HG03469 (cell line): Measurements from ENCODE around the gene ADCY3.

ENCODE experiments used
- ATAC-seq: cut with Tn5 transposase; IDR thresholded peaks from one replicate; pipeline ENCODE4 v1.9.1; 2021; ENCODE audit warnings: mild to moderate bottlenecking, moderate library complexity, moderate number of reproducible peaks; ENCODE audit not compliant: unreplicated experiment

Gene ADCY3

DNA sequence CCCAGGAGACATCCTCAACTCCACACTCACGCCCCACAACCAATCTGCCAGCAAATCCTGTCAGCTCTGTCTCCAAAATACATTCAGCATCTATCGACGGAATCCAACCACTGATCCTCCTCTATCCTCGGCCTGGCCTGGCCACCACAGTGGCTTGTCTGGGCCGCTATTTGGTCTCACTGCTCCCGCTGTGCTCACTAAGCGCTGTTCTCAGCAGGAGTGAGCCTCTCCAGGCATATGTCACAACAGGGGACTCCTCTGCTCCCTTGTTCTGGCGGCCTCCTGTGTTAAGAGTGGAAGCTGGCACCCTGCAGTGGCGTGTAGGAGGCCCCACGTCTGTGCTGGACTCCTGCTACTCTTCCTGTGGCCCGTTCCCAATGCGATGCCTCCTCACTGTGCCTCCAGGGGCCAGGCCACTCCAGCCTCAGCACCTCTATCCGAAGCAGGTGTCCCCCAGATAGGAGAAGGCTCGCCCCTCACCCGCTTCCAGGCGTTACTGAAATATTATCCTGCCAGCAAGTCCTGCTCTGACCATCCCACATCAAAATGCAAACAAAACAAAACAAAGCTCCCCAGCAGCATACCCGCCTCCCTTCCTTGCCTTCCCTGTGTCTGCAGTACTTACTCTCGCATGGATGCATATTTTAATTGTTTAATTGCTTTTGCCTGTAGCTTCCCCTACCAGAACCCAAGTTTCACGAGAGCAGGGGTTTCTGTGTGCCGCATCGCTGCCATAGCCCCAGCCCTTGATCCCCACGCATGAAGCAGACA lies 86.9 kb downstream of the ADCY3 start:
- ATAC-seq = no peak

DNA sequence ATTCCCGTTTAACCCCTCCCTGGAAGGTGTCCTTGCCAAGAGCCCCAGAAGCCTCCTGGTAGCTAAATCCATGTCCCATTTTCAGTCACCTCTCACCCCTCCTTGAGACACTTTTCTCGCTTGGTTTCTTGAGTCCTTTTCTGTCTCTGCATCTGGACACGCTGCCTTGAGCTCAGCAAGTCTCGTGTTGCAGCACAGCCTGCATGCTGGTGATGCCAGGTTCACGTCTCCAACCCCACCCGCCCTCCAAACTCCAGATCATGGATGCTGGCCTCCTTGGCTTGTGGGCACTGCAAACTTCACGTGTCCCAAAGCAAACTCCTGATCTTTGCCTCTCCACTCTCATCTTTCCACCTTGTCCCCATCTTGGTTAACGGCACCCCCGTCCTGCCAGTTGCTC lies 87.5 kb downstream of the ADCY3 start:
- ATAC-seq = no peak

DNA sequence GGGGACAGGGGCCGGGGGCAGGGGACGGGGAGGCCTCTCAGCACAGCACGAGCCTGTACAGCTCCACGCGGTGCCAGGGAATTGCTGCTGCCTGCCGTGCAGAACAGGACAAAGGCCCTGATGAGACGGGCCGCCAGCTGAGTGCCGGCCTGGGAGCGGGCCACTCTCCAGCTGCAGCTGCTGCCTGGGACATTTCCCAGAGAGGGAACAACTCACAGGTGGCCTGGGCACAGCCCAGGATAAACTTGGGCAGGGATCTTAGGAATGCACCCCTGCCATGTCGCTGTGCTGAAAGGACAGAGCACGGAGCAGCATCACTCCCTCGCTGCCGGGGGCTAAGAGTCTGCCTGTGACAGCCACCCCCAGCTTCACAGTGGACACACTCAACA lies 88.0 kb downstream of the ADCY3 start:
- no peak for ATAC-seq

DNA sequence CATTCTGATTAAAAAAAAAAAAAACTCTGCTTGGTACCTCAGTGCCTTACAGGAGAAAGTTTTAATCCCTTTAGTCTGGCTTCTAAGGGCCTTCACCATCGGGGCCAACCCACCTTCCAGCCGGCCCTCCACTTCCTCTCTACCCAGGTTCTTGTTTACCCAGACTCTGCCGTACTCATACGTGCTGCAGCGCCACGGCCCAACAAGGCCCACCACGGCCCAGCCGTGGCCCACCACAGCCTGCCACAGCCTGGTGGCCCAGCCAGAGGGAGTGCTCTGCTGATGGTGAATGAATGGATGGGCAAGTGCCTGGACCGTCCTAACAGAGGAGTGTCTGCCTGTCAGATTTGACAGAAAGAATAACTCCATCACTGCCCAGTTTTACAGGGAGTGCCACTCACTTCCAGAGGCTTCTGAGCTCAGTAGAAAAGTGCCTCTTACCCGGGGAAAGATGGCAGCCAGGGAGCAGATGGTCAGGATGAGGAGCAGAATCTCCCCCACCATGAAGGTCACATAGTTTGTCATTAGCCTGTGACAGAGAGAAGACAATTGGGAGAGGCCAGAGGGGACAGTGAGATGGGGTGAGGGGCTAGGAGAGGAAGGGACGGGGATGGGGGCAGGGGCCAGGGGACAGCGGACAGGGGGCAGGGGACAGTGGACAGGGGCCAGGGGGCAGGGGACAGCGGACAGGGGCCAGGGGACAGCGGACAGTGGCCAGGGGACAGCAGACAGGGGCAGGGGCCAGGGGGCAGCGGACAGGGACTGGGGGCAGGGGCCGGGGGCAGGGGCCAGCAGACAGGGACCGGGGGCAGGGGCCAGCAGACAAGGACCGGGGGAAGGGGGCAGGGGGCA lies 88.6 kb downstream of the ADCY3 start:
- ATAC-seq = no peak

DNA sequence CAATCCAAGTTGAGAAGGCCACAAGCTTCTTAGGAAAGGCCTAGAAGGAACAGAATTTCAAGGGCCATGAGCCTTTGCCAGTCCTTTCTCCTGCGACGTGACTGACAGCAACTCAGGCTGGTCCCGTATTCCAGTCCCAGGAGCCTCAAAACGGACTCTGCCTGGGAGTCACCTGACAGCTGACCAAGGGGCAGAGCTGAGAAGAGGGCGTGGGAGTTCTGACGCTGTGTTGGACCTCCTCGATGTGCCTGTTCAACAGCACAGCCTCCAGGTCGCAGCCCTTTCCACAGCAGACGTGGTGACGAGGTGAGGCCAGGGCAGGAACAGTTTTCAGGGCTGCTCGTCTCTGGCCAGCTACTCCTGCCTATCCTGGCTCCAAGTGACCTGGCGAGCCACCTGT lies 89.3 kb downstream of the ADCY3 start:
- ATAC-seq = no peak

DNA sequence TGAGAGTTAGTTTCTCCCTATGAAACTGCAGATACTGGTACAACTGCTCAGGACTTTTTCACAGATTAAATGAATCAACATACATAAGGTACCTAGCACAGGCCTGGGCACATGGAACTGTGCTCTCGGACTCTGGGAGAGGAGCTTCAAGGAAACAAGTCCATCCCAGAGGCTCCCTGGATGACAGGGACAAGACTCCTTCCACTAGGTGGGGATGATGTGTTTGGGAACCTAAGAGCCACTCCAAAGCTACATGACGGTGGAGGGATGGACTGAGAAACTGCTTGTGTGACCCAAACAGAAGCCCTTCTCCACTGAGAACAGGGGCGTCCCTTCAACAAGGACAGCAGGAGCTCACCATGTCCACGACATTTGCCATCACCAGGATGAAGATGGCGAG lies 89.7 kb downstream of the ADCY3 start:
- ATAC-seq = no peak

DNA sequence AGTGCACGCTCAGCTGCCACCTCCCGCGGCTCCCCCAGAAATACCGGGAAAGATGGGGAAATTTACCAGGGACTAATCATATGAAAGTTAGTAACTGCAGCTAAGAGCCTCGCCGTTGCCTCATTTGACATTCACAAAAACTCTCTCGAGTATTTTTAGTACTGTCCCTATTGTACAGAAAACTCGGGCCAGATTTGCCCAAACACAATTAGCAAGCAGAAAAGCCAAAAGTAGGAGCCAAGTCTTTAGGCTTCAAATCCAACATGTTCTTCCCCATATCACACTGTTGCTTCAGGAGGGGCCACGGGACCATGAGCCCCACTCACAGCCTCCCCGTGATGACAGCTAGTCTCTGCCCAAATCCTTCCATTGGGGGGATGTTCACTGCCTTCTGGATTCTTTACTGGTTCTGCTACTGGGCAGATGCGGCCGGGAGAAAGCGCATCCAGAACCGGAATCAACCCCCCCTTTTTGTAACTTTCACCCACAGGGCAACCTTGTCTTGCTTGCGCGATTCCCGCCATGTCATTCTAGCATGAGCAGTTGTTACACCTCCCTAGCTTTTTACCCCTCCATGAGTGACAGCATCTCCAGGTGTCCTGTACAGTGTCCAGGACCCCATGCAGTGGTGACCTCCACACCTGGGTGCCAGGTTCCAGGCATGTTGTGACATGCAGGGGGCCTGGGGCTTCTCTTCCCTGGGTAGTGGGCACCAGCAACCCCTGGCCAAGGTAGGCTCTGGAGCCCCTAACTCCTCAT lies 91.6 kb downstream of the ADCY3 start:
- no peak for ATAC-seq

DNA sequence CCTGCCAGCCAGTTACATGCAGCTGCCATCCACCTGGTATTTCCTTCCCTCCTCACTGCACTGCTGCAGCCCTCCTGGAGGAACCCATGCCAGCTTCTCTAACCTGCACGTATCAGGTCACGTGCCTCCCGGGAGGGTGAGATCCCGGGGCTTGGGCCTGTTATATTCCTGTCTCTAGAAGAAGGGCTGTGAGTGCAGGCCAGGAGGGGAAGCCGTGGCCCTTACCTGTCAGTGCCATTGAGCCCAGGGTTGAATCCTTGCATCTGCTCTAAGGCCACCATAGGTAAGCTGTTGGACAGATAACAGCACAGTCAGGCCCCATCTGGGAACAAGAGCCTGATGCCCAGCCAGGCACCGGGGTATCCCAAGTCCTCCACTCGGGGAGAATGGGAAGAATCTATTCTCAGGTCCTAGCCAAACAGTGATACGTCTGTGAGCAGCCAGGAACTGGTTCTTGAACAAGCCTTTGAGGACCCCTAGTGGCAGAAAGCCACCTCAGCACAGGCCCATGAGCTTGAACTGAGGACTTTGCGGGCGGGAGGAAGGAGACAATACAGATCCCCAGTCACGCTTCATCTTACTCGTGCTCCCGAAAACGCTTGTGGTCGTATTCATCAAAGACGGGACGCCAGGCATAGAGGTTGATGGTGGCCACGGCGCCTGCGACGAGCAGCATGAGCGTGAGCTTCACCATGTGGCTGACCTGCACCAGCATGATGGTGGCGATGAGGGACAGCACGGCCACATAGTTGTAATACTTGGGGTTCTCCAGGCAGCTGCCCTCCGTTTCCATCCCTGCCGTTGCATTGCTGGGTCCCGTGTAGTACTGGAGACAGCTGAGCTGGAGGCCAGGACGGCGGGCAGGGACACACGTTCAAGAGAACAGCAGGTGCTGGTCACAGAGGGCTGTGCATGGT lies 92.5 kb downstream of the ADCY3 start:
- ATAC-seq = no peak

DNA sequence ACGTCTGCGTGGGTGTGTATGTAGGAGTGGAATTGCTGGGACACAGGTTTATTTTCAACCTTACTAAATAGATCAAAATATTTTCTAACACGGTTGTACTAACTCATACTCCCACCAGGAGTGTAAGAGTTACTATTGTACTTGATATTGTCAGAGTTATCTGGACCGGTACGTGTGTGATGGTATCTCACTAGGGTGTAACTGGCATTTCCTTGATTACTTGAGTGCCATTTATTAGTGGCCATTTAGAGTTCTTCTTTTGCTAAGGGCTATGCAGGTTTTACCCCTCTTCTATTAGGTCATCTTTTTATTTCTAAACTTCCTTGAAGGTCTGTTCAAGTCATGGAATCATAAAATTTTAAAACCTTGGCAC lies 93.3 kb downstream of the ADCY3 start:
- no peak for ATAC-seq

DNA sequence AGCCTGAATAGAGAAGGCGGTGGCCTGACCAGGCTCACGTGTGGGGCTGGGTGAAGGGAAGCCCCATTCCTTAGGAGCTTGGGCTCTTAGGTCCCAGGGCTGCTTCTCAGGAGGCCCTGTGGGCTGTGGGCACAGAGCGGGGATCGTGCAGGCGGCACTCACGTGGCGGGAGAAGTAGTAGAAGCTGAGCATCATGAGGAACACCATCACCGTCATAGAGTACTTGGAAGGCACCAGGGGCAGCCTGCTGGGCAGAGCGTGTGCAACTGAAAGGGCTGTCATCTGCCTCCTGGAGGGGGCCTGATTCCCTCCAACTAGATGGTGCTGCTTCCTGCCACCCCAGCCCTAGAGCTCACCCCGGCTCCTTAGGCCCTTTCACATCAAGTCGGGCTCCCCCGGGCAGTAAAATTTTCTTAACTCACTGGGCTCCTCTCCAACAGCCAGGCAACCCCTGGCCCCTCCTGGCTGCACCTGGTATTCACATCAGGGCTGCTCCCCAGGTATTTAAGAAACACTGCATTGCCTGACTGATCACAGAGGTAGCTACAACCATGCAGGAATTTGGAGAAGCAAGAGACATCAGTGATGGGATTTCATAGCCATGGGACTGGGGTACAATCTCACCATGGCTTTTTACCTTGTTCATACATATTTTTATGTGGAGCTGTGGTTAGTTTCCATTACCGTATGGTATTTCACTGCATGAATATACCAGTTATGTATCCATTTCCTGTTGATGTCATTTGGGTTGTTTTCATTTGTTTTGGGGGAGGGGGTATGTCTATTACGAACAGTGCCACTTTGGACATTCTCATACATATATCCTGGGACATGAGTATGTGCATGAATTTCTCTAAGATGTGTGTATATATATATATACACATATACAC lies 93.9 kb downstream of the ADCY3 start:
- no peak for ATAC-seq

DNA sequence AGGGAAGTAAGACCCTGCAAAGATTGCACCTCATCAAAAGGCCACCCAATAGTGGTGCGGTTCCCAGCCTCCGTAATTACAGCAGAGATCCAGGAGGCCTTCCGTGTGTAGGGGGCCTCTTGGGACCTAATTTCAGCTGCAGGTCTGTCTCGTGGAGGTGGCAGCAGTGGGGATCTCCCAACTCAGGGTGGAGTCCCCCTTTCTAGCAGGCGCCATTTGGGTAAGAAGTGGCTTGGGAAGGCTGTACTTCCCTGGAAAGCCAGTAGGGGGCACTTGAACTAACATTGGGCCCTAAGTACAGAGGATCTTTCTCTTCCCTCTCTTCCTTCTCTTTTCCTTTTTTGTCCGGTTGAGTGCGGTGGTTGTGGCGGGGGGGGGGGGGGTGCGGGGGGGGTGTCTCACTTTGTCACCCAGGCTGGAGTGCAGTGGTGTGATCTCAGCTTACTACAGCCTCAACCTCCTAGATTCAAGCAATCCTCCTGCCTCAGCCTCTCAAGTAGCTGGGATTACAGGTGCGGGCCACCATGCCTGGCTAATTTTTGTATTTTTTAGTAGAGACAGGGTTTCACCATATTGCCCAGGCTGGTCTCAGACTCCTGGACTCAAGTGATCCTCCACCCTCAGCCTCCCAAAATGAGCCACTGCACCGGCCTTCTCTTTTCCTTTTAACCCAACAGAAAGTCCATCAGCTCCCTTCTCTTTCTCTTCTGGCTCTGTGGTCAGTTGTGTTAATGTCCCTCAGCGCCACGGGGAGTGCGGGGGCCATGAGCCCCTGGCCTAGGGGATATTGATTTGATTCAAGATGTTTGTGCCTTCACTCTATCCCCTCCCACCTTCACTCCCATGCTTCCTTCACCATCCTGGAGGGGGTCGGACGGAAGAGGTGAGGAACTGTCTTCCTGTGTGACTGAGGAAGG lies 94.8 kb downstream of the ADCY3 start:
- ATAC-seq = no peak

DNA sequence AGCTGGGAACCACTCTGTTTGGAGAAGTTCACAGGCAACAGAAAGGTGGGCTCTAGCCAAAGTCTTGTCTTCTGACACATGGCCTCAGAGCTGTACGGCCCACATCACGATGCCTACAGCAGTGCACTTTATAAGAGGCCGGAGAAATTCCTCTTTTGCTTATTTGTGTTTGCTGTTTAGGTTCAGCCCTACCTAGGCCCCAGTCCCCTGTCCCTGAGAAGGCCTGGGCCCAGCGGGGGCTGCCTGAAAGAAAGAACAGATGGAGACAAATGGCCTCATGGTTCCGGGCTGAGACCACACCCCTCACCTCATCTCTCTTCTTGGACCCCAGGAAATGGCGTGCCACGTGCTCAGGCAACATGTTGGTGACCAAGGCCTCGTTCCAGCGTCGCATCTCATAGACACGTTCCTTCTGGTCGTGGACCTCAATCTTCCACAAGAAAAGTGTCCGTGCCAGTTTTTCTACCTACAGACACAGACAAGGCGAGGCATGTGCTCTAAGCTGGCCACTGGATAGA lies 95.9 kb downstream of the ADCY3 start:
- ATAC-seq = no peak

DNA sequence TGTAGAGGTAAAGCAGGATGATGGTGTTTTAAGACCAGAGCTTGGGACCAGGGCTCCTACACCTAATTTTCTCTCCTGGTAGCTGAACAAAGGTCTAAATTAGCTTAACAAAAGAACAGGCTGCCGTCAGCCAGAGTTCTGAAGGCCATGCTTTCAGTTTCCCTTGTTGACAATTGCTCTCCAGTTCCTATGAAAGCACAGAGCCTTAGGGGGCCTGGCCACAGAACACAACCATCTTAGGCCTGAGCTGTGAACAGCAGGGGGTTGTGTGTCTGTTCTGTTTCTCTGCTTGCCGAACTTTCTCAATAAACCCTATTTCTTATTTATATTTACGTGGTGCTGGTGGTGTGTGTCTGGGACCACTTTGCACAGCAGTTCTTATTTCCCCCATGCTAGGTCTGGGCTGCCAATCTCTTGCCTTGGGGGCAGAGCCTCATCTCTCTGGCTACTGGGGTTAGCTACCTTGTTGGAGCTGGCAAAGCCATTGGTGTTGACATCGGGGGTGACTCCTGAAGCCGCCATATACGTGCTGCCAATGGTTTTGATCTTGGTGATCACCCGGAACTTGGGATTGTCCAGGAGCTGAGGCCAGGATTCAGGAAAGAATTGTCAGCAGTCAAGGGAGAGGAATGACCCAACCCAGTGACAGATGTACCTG lies 97.9 kb downstream of the ADCY3 start:
- ATAC-seq = no peak

DNA sequence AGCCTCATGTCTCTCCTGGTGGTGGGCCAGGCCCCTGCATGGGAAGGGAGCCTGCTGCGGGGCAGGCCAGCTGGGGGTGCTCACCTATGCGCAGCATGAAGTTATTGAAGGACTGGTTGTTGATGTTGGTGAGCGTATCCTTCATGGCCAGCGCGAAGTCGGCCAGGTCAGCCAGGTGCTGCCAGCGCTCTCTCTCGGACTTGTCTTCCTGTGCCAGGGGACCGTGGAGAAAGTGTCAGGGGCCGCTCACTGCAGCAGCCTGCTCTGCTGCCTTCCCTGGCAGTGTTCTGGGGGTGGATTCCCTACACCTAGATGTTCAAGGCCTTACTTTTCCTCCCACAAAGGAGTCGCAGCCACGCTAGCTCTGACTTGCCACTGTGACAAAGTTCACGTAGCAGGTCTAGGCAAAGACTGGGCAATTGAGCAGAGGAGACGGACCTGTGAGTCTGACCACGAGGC lies 98.6 kb downstream of the ADCY3 start:
- no peak for ATAC-seq

DNA sequence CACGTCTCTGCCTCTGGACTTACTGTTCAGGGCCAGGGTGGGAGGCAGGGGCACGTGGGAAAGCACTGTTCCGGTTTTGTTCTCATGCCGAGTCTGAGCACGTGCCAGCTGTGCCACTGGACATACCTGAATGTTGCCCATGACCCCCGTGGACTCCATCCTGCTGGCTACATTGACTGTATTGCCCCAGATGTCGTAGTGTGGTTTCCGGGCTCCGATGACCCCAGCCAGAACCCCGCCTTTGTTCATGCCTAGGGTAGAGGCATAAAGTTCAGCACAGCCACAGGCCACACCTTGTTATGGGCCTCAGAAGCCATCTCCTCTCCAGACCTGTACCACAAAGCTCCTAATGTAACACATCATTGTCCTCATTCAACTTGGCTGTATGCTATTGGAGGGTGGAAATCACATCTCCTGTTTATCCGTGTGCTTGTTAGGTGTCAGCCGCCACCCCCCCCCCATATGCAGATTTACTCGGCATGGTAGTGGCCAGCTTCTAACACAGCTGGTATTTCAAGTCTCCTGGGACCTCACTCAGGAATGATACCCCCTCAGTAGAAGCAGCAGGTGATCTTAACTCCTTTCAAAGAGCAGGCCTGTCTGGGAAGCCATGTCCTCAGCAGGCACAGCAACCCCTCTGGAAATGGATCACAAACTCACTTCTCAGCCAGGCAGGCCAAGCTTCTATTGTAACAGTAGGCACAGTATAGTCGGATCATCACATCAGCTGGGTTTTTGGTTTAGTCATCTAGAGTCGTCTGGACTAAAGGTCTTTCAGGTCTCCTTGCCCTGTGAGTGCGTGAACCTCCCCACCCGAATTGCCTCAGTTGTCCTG lies 99.2 kb downstream of the ADCY3 start:
- no peak for ATAC-seq

DNA sequence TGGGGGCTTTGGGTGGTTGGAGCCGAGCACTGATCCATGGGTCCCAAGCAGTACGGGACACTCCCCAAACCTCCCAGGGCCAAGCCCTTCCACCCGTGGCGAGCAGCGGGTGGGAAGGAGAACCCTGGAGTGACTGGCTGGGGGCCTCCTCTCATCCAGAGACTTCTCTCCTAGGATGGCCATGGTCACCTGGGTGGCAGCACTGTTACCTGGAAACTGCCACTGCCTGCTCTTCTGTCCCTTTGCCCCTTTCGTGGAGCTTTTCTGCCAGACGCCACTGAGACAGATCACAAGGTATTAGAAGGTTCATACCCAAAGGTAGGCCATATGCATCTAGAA lies 99.9 kb downstream of the ADCY3 start:
- no peak for ATAC-seq
